OCI-LY1 (cell line): ENCODE results near the gene CCDC102A.

ENCODE experiments used
- EZH2 ChIP-seq: fragments of 200-600 bp; sonication (generic), shearing (Covaris generic); IDR thresholded peaks from 2 replicates; pipeline ENCODE4 v1.8.0; 2017; ENCODE audit warnings: borderline replicate concordance, mixed run types, mild to moderate bottlenecking, antibody characterized with exemption, low read length, moderate library complexity, mixed read lengths
- TF ChIP-seq, protein P1 (sequence below): fragments of 200-600 bp; sonication (generic), shearing (Covaris generic); IDR thresholded peaks from 2 replicates; pipeline ENCODE4 v1.5.1; 2017; ENCODE audit warnings: mild to moderate bottlenecking, antibody characterized with exemption, low read length, moderate library complexity, mixed read lengths

DNA sequence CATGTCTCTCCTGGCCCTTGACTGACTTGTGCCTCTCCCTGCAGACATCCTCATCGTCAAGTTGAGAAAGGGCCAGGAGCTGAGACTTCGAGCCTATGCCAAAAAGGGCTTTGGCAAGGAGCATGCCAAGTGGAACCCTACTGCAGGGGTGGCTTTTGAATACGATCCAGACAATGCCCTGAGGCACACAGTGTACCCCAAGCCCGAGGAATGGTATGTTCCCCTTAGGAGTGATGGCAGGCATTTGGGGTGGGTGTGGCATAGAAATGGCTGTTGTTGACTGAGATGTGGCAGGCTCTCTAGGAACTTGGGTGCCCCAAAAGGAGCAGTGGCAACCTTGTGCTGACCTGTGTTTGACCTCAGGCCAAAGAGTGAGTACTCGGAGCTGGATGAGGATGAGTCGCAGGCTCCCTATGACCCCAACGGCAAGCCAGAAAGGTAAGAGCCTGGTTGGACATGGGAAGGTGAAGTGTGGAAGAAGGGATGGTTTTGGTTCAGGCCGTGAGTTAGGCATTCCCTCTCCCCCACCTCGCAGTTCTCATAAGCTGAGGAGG lies 66.4 kb downstream of the CCDC102A start:
- TF ChIP-seq, protein P1, sequence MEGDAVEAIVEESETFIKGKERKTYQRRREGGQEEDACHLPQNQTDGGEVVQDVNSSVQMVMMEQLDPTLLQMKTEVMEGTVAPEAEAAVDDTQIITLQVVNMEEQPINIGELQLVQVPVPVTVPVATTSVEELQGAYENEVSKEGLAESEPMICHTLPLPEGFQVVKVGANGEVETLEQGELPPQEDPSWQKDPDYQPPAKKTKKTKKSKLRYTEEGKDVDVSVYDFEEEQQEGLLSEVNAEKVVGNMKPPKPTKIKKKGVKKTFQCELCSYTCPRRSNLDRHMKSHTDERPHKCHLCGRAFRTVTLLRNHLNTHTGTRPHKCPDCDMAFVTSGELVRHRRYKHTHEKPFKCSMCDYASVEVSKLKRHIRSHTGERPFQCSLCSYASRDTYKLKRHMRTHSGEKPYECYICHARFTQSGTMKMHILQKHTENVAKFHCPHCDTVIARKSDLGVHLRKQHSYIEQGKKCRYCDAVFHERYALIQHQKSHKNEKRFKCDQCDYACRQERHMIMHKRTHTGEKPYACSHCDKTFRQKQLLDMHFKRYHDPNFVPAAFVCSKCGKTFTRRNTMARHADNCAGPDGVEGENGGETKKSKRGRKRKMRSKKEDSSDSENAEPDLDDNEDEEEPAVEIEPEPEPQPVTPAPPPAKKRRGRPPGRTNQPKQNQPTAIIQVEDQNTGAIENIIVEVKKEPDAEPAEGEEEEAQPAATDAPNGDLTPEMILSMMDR = no peak
- no peak for TF ChIP-seq EZH2
